ENCODE data around the gene SPACA7. TPM values are rescaled to one million over a fixed set of nuclear protein-coding genes. Genes with fewer than 3 reads are reported as not detected.

SPACA7 gene
- not detected in 2 replicates for total RNA-seq

GRCh38 chr13:112376050-112376681, at the start of gene SPACA7:
SPACA7 (plus strand) TSS chr13:112376355; CDS start chr13:112376386, 31 bp downstream.
- TF ChIP-seq CTCF (IDR thresholded peaks at IDR 0.05; ENCODE audit: insufficient read depth, low read depth, low read length), result no peak

GRCh38 chr13:112326821-112327370, 49.3 kb upstream of the SPACA7 start:
- DNase-seq (ENCODE audit: low read depth), result no peak
- TF ChIP-seq CTCF (IDR thresholded peaks at IDR 0.05; ENCODE audit: insufficient read depth, low read depth, low read length), result no peak
- H3K4me3 ChIP-seq (ENCODE audit: low read depth, low read length), result no peak overlapping the region

More at GRCh38 chr13:112376050-112376681, at the start of gene SPACA7:
- DNase-seq (ENCODE audit: low read depth), result no peak
- no peak within 1 kb of the TSS for H3K4me3 ChIP-seq (ENCODE audit: low read depth, low read length)

GRCh38 chr13:112328936-112329335, 47.2 kb upstream of the SPACA7 start:
- no peak overlapping the region for H3K4me3 ChIP-seq (ENCODE audit: low read depth, low read length)
- no peak for DNase-seq (ENCODE audit: low read depth)
- no peak for TF ChIP-seq CTCF (IDR thresholded peaks at IDR 0.05; ENCODE audit: insufficient read depth, low read depth, low read length)

- no peak for DNase-seq (ENCODE audit: low read depth)
- TF ChIP-seq CTCF (IDR thresholded peaks at IDR 0.05; ENCODE audit: insufficient read depth, low read depth, low read length), result no peak
- no peak overlapping the region for H3K4me3 ChIP-seq (ENCODE audit: low read depth, low read length)
Measured at GRCh38 chr13:112329376-112329775, 46.8 kb upstream of the SPACA7 start.

- no peak for TF ChIP-seq CTCF (IDR thresholded peaks at IDR 0.05; ENCODE audit: insufficient read depth, low read depth, low read length)
- no peak overlapping the region for H3K4me3 ChIP-seq (ENCODE audit: low read depth, low read length)
- no peak for DNase-seq (ENCODE audit: low read depth)
Measured at GRCh38 chr13:112330066-112330465, 46.1 kb upstream of the SPACA7 start.

- no peak for TF ChIP-seq CTCF (IDR thresholded peaks at IDR 0.05; ENCODE audit: insufficient read depth, low read depth, low read length)
- no peak for DNase-seq (ENCODE audit: low read depth)
- no peak overlapping the region for H3K4me3 ChIP-seq (ENCODE audit: low read depth, low read length)
Measured at GRCh38 chr13:112330479-112331381, 45.4 kb upstream of the SPACA7 start.

Data from fibroblast of villous mesenchyme (primary cell).